ENCODE measurements around the gene PLEKHH1. TPM values are rescaled to one million over a fixed set of nuclear protein-coding genes. Genes with fewer than 3 reads are reported as not detected.

The PLEKHH1 gene
- total and polyA plus RNA-seq, 2 of the 8 experiments (the other 6 are each of a cell fraction or from before 2014, with no cell fraction given): 28.3 to 33.3 TPM

DNA sequence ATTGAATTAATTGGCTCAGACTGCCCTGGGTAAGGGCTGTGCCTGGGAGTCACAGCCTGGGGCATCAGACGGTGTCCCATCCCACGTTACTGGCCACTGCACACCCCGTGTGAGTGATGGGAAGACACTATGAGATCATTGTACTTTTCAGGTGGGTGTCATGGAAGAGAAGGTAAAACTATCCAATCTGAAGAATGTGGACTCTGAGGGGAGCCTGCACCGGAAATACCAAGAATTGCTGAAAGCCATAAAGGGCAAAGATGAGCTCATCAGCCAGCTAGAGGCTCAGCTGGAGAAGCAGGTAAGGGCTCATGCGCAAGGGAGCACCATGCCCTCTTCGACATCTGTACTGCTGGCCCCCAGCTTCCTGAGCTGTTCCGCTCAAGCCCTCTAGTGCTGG is 24.0 kb downstream of the PLEKHH1 start (continued):
- TF ChIP-seq, protein P1, sequence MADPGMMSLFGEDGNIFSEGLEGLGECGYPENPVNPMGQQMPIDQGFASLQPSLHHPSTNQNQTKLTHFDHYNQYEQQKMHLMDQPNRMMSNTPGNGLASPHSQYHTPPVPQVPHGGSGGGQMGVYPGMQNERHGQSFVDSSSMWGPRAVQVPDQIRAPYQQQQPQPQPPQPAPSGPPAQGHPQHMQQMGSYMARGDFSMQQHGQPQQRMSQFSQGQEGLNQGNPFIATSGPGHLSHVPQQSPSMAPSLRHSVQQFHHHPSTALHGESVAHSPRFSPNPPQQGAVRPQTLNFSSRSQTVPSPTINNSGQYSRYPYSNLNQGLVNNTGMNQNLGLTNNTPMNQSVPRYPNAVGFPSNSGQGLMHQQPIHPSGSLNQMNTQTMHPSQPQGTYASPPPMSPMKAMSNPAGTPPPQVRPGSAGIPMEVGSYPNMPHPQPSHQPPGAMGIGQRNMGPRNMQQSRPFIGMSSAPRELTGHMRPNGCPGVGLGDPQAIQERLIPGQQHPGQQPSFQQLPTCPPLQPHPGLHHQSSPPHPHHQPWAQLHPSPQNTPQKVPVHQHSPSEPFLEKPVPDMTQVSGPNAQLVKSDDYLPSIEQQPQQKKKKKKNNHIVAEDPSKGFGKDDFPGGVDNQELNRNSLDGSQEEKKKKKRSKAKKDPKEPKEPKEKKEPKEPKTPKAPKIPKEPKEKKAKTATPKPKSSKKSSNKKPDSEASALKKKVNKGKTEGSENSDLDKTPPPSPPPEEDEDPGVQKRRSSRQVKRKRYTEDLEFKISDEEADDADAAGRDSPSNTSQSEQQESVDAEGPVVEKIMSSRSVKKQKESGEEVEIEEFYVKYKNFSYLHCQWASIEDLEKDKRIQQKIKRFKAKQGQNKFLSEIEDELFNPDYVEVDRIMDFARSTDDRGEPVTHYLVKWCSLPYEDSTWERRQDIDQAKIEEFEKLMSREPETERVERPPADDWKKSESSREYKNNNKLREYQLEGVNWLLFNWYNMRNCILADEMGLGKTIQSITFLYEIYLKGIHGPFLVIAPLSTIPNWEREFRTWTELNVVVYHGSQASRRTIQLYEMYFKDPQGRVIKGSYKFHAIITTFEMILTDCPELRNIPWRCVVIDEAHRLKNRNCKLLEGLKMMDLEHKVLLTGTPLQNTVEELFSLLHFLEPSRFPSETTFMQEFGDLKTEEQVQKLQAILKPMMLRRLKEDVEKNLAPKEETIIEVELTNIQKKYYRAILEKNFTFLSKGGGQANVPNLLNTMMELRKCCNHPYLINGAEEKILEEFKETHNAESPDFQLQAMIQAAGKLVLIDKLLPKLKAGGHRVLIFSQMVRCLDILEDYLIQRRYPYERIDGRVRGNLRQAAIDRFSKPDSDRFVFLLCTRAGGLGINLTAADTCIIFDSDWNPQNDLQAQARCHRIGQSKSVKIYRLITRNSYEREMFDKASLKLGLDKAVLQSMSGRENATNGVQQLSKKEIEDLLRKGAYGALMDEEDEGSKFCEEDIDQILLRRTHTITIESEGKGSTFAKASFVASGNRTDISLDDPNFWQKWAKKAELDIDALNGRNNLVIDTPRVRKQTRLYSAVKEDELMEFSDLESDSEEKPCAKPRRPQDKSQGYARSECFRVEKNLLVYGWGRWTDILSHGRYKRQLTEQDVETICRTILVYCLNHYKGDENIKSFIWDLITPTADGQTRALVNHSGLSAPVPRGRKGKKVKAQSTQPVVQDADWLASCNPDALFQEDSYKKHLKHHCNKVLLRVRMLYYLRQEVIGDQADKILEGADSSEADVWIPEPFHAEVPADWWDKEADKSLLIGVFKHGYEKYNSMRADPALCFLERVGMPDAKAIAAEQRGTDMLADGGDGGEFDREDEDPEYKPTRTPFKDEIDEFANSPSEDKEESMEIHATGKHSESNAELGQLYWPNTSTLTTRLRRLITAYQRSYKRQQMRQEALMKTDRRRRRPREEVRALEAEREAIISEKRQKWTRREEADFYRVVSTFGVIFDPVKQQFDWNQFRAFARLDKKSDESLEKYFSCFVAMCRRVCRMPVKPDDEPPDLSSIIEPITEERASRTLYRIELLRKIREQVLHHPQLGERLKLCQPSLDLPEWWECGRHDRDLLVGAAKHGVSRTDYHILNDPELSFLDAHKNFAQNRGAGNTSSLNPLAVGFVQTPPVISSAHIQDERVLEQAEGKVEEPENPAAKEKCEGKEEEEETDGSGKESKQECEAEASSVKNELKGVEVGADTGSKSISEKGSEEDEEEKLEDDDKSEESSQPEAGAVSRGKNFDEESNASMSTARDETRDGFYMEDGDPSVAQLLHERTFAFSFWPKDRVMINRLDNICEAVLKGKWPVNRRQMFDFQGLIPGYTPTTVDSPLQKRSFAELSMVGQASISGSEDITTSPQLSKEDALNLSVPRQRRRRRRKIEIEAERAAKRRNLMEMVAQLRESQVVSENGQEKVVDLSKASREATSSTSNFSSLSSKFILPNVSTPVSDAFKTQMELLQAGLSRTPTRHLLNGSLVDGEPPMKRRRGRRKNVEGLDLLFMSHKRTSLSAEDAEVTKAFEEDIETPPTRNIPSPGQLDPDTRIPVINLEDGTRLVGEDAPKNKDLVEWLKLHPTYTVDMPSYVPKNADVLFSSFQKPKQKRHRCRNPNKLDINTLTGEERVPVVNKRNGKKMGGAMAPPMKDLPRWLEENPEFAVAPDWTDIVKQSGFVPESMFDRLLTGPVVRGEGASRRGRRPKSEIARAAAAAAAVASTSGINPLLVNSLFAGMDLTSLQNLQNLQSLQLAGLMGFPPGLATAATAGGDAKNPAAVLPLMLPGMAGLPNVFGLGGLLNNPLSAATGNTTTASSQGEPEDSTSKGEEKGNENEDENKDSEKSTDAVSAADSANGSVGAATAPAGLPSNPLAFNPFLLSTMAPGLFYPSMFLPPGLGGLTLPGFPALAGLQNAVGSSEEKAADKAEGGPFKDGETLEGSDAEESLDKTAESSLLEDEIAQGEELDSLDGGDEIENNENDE (IDR thresholded peaks at IDR 0.05; ENCODE audit: insufficient replicate concordance, low read length): no peak
- TF ChIP-seq JUND (IDR thresholded peaks at IDR 0.05; ENCODE audit: low read length) (no peak), SAP30 (IDR thresholded peaks at IDR 0.05; ENCODE audit: insufficient read depth, insufficient replicate concordance, low read length) (no peak), NRF1 (IDR thresholded peaks at IDR 0.05; ENCODE audit: low read depth, low read length) (no peak), TBP (IDR thresholded peaks at IDR 0.05; ENCODE audit: low read depth, low read length) (no peak)
